SJSA1 (cell line): ENCODE data around the gene ANKRD20A1. TPM values are rescaled to one million over a fixed set of nuclear protein-coding genes. Genes with fewer than 3 reads are reported as not detected.
"Not testable (repeated sequence)": the region's sequence is repeated elsewhere in the genome, so short reads cannot be mapped to it uniquely, and the experiment has no call there.

Source experiments
- DNase-seq, 2 experiments: peaks; one replicate each; pipeline ENCODE4 v3.0.0-alpha.2; 2015 to 2020; ENCODE audit warnings: low spot score in 2 of 2, low read depth in 1 of 2
- H3K27ac ChIP-seq: fragments of 250-450 bp; sonication (Bioruptor Pico); 2 replicates; pipeline ENCODE4 v1.5.1; 2020; ENCODE audit warnings: mild to moderate bottlenecking, moderate library complexity
- H3K27me3 ChIP-seq: fragments of 250-450 bp; sonication (Bioruptor Pico); replicated peaks from 2 replicates; pipeline ENCODE4 v1.5.1; 2020; ENCODE audit warnings: mild to moderate bottlenecking, moderate library complexity
- H3K36me3 ChIP-seq: fragments of 250-450 bp; sonication (Bioruptor Pico); 2 replicates; pipeline ENCODE4 v1.5.1; 2020; ENCODE audit warnings: mild to moderate bottlenecking
- H3K4me1 ChIP-seq: fragments of 250-450 bp; sonication (Bioruptor Pico); replicated peaks from 2 replicates; pipeline ENCODE4 v1.6.1; 2021; ENCODE audit warnings: mild to moderate bottlenecking
- H3K4me3 ChIP-seq: fragments of 250-450 bp; sonication (Bioruptor Pico); 2 replicates; pipeline ENCODE4 v1.5.1; 2020; ENCODE audit warnings: mild to moderate bottlenecking
- H3K9me3 ChIP-seq: fragments of 250-450 bp; sonication (Bioruptor Pico); replicated peaks from 2 replicates; pipeline ENCODE4 v1.5.1; 2020; ENCODE audit warnings: mild to moderate bottlenecking
- total RNA-seq: library from RNA; depleted of rRNA; stranded (reverse); fragments of >200 nt; shearing (Covaris generic); gene quantifications from 2 replicates; pipeline ENCODE4 v1.2.3, GENCODE V29; 2014; rRNA removed

ANKRD20A1 gene
- total RNA-seq, result not detected in 2 replicates

DNA sequence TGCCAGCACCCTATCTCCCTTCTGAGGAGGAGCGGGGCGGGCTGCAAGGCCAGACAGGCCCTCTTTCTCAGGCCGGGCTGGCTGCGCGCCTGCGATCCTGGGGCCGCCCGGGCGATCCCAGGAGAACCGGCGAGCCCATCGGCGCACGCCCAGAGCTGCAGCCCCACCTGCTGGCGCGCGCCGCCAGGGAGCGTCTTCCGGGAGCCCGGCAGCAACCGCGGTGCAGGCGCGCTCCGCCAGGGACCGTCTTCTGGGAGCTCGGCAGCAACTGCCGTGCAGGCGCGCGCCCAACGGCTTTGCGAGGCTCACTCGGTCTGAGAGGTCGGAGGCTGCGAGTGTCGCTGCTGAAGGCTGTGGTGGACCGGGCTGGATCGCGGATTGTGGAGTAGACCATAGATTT lies at the start of gene ANKRD20A1:
ANKRD20A1 (plus strand) TSS at position 61 of the 400 bp plus-strand sequence. CDS start 496 bp downstream, outside the sequence.
- H3K4me3 ChIP-seq, H3K4me1 ChIP-seq, H3K27me3 ChIP-seq, H3K9me3 ChIP-seq, H3K27ac ChIP-seq, H3K36me3 ChIP-seq, DNase-seq: not testable (repeated sequence)

DNA sequence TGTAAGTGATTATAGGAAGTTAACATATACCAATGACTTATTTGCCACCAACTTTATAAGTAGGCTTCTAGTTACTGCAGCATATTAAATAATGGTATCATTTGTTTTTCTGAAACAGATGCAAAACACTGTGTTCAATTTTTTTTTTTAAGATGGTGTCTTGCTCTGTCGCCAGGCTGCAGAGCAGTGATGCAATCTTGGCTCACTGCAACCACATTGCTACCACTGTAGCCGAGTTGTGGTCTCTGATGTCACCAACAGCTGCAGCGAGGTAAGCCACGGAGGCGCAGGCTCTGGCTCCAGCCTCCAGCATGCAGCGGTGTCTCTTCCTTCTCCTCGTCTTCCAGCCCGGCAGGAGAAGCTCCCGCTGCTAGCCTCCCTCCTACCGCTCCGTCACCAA lies 26.6 kb upstream of the ANKRD20A1 start:
- H3K4me1 ChIP-seq, H3K4me3 ChIP-seq, DNase-seq, H3K9me3 ChIP-seq, H3K27ac ChIP-seq, H3K27me3 ChIP-seq, H3K36me3 ChIP-seq: not testable (repeated sequence)
